Activated CD8-positive, alpha-beta memory T cell treated with anti-CD3 and anti-CD28 coated beads for 1 hour (primary cell): ENCODE results near the gene LIN28B.
"Not testable (repeated sequence)": the region's sequence is repeated elsewhere in the genome, so short reads cannot be mapped to it uniquely, and the experiment has no call there.

Source experiments
- DNase-seq, 2 donors: peaks; one replicate each; pipeline ENCODE4 v3.0.0-alpha.2; 2020; ENCODE audit warnings: low read depth in 1 of 2; ENCODE audit errors: extremely low read depth in 1 of 2

The LIN28B gene

DNA sequence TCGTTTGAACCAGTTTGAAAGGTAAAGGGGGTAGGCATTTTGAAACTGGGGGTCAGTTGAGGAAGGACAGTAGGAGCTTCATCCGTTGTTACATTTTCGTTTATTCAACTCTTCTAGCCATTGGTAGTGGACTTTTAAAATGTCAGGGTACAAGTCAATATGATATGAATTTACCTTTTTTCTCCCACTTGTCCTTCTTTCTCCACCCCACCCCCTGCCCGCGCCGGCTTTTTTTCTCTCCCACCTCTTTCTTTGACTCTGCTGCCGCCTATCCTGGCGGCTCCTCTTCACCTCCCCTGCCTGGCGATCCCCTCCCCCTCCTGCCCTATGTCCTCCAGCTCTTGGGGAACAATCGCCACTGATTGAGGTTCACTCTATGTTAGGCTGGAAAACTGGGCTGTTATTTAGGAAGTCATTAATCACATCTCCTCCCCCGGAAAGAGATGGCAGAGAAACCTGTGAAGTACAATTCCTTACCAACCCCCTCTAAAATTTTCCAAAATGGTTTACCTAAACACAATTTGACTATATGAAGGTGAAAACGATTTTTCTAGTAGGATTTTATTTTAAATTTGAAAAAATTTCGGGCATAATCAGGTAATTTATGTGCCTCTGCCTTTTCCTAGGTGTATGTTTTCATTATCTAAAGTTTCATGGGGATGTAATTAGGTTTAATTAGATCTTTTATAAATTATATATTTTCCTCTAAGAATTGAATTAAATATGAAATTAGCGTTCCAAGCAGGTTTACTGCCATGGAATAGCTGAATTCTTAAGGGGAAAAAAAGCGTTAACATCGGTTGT is 778 bp upstream of the LIN28B start:
- DNase-seq: no peak

DNA sequence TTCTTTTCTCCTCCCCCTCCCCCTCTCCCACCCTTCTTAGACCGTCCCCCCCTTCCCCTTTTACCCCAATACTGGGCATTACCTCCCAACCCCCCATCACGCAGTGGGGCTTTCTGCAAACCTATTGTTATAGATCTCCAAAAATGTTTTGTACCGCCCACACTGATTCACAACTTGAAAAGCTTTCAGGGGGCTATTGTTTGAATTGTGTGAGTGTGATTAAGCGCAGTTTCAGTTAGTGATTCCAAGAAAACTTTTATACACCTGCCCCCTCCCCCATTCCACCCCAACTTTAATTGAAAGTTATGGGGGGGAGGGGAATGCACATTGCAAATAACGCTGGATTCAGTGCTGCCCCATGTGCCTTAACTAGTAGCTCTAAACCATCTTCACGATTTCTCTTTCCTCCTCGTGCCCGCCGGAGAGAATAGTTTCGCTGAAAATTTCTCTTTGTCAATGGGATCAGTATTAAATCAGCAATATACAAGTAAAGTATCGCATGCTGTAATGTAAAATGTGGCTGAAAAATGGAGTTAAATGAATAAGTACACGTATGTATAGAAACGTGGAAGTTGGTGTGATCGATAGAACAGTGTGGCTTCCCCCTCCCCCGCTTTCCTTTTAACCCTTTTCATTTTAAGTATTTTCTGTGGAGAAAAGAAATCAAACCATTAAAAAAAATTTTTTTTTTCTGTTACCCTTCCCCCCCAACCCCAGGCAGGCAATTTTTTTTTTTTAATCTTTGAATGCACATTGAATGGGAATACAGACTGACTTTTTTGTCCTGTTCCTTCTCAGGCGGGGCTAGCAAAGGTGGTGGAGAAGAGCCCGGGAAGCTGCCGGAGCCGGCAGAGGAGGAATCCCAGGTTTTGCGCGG is 632 bp downstream of the LIN28B start:
- DNase-seq: no peak

DNA sequence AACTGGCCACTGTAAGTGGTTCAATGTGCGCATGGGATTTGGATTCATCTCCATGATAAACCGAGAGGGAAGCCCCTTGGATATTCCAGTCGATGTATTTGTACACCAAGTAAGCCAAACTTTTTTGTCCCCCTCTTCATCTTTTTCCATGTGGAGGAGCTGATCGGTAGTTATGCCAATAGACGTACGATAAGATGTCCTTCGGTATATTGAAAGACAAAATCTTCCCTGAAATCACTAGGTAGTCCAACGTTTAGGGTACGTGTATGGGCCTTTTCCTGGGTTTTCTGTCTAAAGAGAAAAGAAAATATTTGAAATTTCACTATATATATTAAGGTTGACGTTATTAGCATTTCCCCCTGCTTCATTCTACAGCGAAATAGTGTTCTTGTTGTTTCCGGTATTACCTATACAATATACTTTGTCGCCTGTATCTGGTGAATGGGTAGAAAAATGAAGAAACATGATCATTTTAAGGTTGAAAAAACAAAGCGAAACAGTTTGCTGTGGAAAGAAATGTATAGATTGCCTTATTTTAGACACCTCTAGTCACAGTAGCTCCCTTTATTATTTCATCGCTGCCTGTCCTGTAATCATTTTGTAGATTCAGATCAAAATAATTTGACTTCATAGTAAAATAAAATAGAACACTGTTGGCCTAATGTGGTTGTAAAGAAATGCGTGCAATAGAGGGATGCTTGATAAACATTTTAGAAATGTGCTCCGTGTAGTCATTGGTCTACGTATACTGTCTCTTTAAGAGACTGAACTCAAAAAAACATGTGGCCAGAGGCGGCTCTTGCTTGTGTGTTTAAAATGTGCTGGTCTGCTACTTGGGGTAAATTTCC is 1.5 kb downstream of the LIN28B start:
- no peak for DNase-seq

DNA sequence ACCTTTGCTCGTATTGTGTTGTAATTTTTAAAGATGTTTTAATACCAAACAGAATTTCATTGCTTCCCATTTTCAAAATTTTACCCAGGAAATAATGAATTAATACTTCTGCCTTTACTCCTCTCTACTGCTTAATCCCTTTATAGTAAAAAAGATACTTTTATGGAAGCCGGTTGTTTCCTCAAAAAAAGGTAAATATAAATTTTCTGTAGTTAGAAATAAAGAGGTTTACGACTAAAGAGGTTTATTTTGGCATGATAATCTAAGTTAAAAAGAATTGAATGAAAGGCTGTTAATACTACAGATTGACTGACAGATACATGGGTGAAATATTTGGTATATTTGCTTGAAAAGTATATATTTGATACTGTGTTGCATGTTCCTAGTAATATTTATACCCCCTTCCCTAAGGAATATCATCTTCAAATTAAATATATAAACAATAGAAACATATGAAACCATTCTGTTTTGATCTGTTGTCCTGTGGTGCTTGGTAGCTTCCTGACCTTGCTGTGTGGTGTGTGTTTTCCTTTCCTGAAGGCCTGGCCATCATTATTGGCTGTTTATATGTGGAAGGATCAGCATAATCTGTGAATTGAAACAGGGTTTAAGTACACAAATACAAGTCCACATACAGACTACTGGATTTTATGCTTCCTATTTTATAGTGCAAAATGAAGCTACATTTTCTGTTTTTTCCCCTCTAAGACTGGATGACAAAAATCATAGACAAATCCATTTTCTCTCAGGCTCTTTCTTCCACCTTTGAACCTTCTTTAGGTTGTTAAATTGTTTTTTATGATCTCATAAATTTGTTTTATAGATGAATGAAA is 2.3 kb downstream of the LIN28B start:
- DNase-seq: no peak

DNA sequence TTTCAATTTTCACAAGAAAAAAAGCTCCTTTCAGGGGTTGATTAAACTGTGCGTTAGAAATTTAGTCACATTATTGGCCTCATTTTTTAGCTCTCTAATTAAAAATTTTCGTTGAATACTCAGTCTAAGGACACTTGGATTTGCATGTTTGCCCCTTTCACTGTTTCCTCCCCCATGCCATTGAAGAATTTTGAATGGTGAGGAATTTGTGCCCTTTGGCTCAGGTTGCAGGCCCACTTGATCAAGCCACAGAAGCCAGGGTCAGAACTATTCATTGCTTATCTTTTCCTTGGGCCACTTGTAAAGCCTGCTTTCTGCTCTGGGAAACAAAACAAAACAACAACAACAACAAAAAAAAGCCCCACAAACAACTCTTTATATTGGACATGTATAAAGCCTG is 12.2 kb downstream of the LIN28B start:
- no peak for DNase-seq

DNA sequence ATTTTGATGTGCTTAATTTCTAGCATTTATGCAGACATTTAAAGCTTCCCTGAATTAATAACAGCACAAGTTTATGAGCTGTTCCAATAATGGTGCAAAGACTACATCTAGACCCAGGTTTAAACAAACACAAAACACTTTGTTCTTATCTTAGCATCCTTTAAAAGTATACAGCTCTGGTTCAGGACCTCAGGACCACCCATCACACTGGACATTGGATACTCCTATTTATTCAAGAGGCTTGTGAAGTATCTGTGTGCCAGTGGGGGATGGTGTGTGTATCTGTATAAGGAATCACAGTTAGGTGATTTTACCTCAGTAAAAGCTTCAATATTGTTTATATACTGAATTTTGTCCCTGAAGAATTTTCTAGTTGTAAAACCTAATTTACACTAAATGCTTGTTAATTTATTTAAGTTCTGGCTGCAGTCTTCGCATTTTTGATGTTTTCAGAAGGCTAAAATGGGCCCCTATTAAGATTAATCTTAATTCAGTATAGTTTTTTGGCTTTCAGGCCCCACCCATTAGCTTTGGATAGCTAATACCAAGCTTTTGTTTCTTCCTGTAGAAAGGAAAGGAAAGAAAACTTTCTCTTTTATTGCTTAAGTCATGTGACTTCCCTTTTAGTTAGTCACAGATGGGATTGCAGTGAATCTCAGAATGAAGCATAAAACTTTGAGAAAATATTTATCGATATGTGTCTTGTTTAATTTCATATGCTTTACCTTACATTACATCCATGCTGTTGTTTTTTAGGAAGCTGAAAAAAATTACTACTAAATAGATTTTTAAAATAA is 13.1 kb downstream of the LIN28B start:
- DNase-seq: no peak

DNA sequence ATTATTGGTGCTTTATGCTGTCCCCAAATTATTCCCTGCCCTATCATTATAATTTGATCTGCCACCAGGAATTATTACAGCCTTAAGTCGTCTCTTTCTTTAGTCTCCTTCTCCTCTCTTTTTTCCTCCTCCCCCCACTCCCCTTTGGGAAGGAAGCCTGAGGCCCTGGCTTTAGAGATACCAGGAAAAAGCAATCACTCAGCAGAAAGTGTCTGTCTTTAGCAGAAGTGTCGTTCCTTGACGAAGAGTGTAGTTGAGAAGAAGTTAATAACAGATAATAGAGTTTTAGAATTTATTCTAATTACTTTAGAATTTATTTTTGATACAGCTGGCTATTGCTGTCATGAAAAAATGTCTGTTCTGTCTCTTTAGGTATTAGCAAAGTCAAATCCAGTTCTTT is 16.5 kb downstream of the LIN28B start:
- DNase-seq: no peak

DNA sequence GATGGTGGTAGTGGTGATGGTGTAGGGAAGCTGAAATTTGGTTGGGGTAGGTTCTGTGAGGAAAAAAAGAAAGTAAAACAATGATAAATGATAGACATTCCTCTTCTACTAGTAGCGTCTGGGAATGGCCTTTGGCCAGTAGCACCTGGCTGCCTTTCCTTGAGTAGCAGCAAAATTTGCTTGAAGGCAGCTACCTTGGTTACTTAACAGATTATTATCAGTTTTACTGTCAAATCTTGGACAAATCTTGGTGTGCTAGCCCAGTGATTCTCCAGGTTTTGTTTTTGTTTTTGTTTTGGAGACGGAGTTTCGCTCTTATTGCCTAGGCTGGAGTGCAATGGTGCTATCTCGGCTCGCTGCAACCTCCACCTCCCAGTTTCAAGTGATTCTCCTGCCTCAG is 26.4 kb downstream of the LIN28B start:
- no peak for DNase-seq

DNA sequence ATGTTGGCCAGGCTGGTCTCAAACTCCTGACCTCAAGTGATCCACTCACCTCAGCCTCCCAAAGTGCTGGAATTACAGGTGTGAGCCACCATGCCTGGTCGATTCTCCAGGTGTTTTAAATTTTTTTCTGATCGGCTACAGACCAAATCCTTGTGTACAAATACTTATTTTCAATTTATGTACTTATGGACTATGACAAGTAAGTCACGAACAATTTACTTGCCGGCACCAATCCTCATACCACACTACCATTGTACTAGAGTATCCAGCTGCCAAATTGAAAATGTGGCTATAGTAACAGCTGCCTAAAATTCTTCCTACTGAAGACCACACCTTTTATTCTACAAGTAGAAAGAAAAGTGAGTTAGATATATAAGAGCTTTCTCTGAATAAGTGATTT is 26.9 kb downstream of the LIN28B start:
- no peak for DNase-seq

DNA sequence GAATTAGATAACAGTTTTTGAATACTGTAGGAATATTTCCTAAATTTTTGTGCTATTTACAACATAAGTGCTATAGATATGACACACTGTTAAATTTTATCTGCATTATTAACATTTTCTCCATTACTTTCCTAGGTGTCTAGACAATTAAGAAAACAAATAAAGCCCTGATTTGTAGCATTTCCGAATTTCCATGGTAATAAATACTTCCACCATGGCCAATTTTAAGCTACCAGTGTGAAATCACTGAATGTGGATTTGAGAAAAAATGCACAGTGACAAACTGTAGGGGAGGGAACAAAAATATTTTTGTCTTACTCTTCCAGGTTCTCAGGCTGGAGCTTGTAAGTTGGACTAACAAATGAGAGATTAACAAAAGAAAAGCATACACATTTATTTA is 27.9 kb downstream of the LIN28B start:
- DNase-seq: no peak

DNA sequence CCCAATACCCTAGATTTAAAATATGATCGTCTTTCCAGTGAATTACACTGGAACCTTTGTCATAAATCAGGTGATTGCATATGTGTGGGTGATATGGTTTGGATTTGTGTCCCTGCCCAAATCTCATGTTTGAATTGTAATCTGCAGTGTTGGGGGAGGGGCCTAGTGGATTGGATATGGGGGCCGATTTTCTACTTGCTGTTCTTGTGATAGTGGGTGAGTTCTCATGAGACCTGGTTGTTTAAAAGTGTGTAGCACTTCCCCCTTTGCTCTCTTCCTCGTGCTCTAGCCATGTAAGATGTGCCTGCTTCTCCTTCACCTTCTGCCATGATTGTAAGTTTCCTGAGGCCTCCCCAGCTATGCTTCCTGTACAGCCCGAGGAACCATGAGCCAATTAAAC is 29.0 kb downstream of the LIN28B start:
- DNase-seq: not testable (repeated sequence)

DNA sequence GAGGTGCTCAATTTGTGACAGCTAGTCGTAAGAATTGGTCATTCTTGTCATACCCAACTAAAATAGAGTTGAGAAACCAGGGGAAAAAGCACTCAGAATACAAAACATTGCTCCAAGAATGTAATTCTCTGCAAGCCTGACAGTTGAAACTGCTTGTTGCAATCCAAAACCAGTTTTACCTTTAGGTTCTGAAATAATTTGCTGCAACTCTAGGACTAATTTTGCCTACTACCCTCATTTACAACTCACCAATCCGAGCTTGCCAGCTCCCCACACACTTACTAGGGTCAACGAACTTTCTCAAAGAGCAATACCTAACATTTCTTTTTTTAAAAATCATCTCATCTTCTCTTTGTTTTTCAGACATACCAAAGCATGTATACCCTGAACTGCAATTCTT is 29.7 kb downstream of the LIN28B start:
- DNase-seq: no peak

DNA sequence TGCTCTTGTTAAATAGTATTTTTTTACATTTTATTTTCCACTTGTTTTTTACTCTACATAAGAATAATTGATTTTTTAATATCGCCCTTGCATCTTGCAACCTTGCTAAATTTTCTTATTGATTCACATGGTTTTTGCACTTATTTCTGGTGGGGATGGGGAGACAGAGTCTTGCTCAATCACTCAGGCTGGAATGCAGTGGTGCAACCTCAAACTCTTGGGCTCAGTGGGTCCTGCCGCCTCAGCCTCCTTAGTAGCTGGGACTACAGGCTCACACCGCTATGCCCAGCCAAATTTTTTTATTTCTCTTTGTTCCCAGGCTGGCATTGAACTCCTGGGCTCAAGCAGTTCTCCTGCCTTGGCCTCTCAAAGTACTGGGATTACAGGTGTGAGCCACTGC is 30.3 kb downstream of the LIN28B start:
- DNase-seq: no peak

DNA sequence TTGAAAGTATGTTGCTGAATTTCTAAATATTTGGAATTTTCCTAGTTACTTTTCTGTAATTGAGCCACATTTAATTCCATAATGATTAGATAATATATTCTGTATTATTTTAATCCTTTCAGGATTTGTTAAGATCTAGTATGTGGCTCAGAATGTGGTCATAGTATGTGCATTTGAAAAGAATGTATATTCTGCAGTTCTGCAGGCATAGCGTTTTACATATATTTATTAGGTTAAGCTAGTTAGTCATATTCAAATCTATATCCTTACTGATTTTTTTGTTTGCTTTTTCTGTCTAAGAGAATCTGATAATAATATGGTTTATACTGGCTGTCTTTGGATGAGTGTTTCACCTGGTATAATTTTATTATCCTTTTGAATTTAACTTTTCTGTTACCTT is 33.2 kb downstream of the LIN28B start:
- DNase-seq: no peak

DNA sequence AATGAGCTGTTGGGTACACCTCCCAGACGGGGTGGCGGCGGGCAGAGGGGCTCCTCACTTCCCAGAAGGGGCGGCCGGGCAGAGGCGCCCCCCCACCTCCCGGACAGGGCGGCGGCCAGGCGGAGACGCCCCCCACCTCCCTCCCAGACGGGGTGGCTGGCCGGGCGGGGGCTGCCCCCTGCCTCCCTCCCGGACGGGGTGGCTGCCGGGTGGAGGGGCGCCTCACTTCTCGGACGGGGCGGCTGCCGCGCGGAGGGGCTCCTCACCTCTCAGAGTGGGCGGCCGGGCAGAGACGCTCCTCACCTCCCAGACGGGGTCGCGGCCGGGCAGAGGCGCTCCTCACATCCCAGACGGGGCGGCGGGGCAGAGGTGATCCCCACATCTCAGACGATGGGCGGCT is 34.2 kb downstream of the LIN28B start:
- not testable (repeated sequence) for DNase-seq

DNA sequence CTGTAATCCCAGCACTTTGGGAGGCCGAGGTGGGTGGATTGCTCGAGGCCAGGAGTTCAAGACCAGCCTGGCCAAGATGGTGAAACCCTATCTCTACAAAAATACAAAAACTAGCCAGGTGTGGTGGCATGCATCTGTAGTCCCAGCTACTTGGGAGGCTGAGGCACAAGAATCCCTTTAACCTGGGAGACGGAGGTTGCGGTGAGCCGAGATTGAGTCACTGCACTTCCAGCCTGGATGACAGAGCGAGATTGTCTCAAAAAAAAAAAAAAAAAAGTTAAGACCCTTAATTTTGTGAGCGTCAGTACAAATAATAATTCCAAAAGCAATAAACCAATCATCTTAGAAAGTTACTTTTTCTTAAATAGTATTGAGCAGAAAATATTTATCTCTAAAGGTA is 36.7 kb downstream of the LIN28B start:
- not testable (repeated sequence) for DNase-seq

DNA sequence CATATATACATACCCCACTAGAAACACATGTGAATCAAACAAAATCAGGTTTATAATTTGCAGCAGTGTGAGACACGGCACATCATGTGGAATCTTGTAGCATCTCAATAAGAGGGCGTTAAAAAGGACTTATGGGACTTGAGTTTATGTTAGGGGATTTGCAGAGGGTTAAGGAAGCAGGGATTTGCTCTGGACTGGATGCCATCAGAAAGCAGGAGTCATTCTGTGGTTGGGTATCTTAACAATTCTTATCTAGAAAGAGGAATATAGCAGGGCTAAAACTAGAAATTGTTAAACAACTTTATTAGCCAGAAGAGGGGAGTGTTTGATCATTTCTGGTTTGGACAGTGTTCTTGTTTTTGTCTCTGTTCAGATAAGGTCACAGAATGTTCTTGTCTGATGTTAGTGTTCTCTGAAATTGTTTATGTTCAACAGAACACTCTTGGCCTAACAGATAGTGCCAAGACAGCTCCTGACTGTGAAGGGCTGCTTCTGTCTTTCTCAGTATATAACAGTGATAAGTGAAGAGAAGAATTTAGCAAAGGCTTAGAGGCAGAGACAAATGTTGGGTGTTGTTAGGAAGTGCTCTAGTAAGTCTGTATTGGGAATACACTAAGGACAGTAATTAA is 39.2 kb downstream of the LIN28B start:
- no peak for DNase-seq

DNA sequence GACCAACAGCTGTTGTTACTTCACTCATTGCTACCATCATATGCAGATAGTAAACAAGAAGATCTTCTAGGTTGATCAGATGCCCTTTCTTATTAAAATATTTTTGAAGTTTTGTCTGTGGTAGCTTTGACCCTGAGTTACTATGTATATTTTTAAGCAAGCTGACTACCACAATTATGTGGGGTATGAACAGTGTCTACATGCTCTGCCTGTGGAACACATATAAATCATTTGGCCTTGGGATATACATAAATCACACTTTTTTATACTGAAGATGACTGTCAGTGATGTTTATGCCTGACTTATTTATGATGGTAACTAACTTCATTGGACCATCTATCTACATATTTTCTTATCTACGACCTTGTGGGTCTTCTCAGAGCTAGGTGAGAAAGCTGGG is 44.2 kb downstream of the LIN28B start:
- no peak for DNase-seq

DNA sequence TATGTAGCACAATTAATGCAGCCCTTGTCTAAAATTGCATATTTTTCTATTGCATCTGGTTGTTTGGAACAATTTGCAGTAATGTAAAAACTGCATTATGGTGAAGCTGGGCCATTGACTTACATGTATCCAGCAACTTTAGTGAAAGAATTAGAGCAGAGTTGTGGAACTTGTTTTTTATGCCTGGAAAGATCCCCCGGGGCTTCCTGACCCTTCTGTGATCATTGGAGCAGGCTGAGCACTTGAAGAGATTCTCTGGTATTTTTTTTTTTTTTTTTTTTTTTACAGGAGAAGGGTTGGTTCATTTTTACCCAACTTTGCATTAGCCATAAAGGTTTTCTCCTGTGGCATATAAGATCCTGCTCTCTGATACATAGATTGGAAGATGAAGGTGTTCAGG is 45.0 kb downstream of the LIN28B start:
- DNase-seq: no peak
